Thoracic aorta (tissue), 2 donors: ENCODE measurements around the gene MRPL20. TPM values are rescaled to one million over a fixed set of nuclear protein-coding genes. Genes with fewer than 3 reads are reported as not detected.
A peak's percentile ranks its signal among the peaks of the same experiment; 100 is the strongest.
"Not testable (repeated sequence)": the region's sequence is repeated elsewhere in the genome, so short reads cannot be mapped to it uniquely, and the experiment has no call there.

ENCODE experiments used
- ATAC-seq: fragments of 150-250 bp; one replicate; pipeline ENCODE4 v1.8.0; 2017; ENCODE audit warnings: low read depth; ENCODE audit not compliant: insufficient number of reproducible peaks, low FRiP score
- DNase-seq: peaks from one replicate; pipeline ENCODE4 v3.0.0-alpha.2; 2020; ENCODE audit warnings: low spot score
- H3K27ac ChIP-seq, 2 donors: fragments of 200-600 bp; sonication (generic); 1 replicate in 1 of 2; 2 replicates in 1 of 2; pipeline ENCODE4 v1.5.1; 2016; ENCODE audit warnings: mild to moderate bottlenecking in 2 of 2, moderate library complexity in 2 of 2
- H3K27me3 ChIP-seq: fragments of 200-600 bp; sonication (generic); replicated peaks from 2 replicates; pipeline ENCODE4 v1.6.0; 2016; ENCODE audit warnings: mild to moderate bottlenecking; ENCODE audit not compliant: insufficient read depth
- H3K36me3 ChIP-seq: fragments of 200-600 bp; sonication (generic); one replicate; pipeline ENCODE4 v1.5.1; 2016
- H3K4me1 ChIP-seq, 2 donors: fragments of 200-600 bp; sonication (generic); 1 replicate in 1 of 2; 2 replicates in 1 of 2; pipeline versions ENCODE4 v1.5.1 to v1.6.0; 2016; ENCODE audit warnings: low read depth in 2 of 2, mild to moderate bottlenecking in 1 of 2; ENCODE audit not compliant: control insufficient read depth in 1 of 2
- H3K4me3 ChIP-seq: fragments of 200-600 bp; sonication (generic); 2 replicates; pipeline ENCODE4 v1.5.1; 2016; ENCODE audit warnings: mild to moderate bottlenecking
- H3K9me3 ChIP-seq: fragments of 200-600 bp; sonication (generic); 2 replicates; pipeline ENCODE4 v1.5.1; 2016
- CTCF ChIP-seq: fragments of 200-600 bp; sonication (generic); IDR thresholded peaks from one replicate; pipeline ENCODE4 v1.5.1; 2019; ENCODE audit warnings: antibody characterized with exemption
- total RNA-seq, 2 donors: library from RNA; depleted of rRNA; stranded (reverse); fragments of >200 nt; gene quantifications; one replicate each; pipeline versions ENCODE4 v1.1.0 to v1.2.3, GENCODE V29; 2016

Gene MRPL20
- total RNA-seq, 2 donors from 2014 or later: 96.9 to 121 TPM

- Histone ChIP-seq H3K27ac (peak overlapping the region; percentile 75 to 83), H3K4me1 (peaks cover 8 to 40% of the 10 kb centered on the region in 2 donors), H3K9me3 (no peaks in the 10 kb centered on the region), H3K4me3 (no peak overlapping the region), H3K27me3 (no peaks in the 10 kb centered on the region), H3K36me3 (no peaks in the 10 kb centered on the region)
- no peak for ATAC-seq
- TF ChIP-seq CTCF: no peak
- DNase-seq: no peak
Measured at GRCh38 chr1:1429671-1430073, 22.6 kb upstream of the MRPL20 start.

- not testable (repeated sequence) for ATAC-seq, H3K4me3 ChIP-seq, H3K27me3 ChIP-seq, DNase-seq, H3K27ac ChIP-seq, H3K9me3 ChIP-seq, H3K36me3 ChIP-seq
- peaks cover 5 to 33% of the 10 kb centered on the region in 2 donors for H3K4me1 ChIP-seq
Measured at GRCh38 chr1:1428967-1429366, 21.9 kb upstream of the MRPL20 start.

- Histone ChIP-seq H3K27me3 (no peaks in the 10 kb centered on the region), H3K36me3 (no peaks in the 10 kb centered on the region), H3K4me1 (peaks cover 5 to 26% of the 10 kb centered on the region in 2 donors), H3K4me3 (no peak overlapping the region), H3K9me3 (no peaks in the 10 kb centered on the region), H3K27ac (no peak overlapping the region)
- ATAC-seq: no peak
- no peak for TF ChIP-seq CTCF
- no peak for DNase-seq
Measured at GRCh38 chr1:1428174-1428573, 21.1 kb upstream of the MRPL20 start.

- Histone ChIP-seq H3K27ac (no peak overlapping the region), H3K4me1 (peaks cover 5 to 26% of the 10 kb centered on the region in 2 donors), H3K4me3 (peak overlapping the region; percentile 54), H3K27me3 (no peaks in the 10 kb centered on the region), H3K9me3 (no peaks in the 10 kb centered on the region), H3K36me3 (no peaks in the 10 kb centered on the region)
- DNase-seq (no peak), ATAC-seq (no peak)
- no peak for TF ChIP-seq CTCF
Measured at GRCh38 chr1:1427820-1428148, 20.7 kb upstream of the MRPL20 start.

- H3K27me3 ChIP-seq: no peaks in the 10 kb centered on the region
- ATAC-seq (no peak), DNase-seq (no peak)
- H3K36me3 ChIP-seq: no peaks in the 10 kb centered on the region
- H3K27ac ChIP-seq: no peak overlapping the region
- TF ChIP-seq CTCF: no peak
- peak overlapping the region; percentile 54 for H3K4me3 ChIP-seq
- no peaks in the 10 kb centered on the region for H3K9me3 ChIP-seq
- peaks cover 5 to 26% of the 10 kb centered on the region in 2 donors for H3K4me1 ChIP-seq
Measured at GRCh38 chr1:1427106-1427819, 20.2 kb upstream of the MRPL20 start.
